GM12865 (cell line): ENCODE results near the gene ACOT12.

Experiments
- DNase-seq: peaks from one replicate; pipeline ENCODE4 v3.0.0; 2010; ENCODE audit warnings: low read depth
- H3K4me3 ChIP-seq: 2 replicates; pipeline ENCODE4 v1.5.1; 2011; ENCODE audit warnings: mild to moderate bottlenecking, low read depth, low read length, control low read depth
- CTCF ChIP-seq: IDR thresholded peaks from 2 replicates; pipeline ENCODE4 v1.5.1; 2011; ENCODE audit warnings: low read length, control low read depth, low read depth, inconsistent platforms; ENCODE audit not compliant: insufficient read depth; ENCODE audit errors: missing control alignments

The ACOT12 gene

GRCh38 chr5:81389025-81389424 is 4.9 kb downstream of the ACOT12 start:
- H3K4me3 ChIP-seq = no peak overlapping the region
- TF ChIP-seq CTCF = no peak
- DNase-seq = no peak

- DNase-seq = no peak
- no peak overlapping the region for H3K4me3 ChIP-seq
- no peak for TF ChIP-seq CTCF
Measured at GRCh38 chr5:81388169-81388568, 5.8 kb downstream of the ACOT12 start.

- DNase-seq = no peak
- no peak for TF ChIP-seq CTCF
- H3K4me3 ChIP-seq = no peak overlapping the region
Measured at GRCh38 chr5:81383867-81384266, 10.1 kb downstream of the ACOT12 start.

GRCh38 chr5:81371354-81371876 is 22.5 kb downstream of the ACOT12 start:
- DNase-seq = no peak
- no peak for TF ChIP-seq CTCF
- no peak overlapping the region for H3K4me3 ChIP-seq

GRCh38 chr5:81370912-81371311 is 23.0 kb downstream of the ACOT12 start:
- no peak overlapping the region for H3K4me3 ChIP-seq
- TF ChIP-seq CTCF = no peak
- no peak for DNase-seq

- no peak overlapping the region for H3K4me3 ChIP-seq
- no peak for TF ChIP-seq CTCF
- DNase-seq = no peak
Measured at GRCh38 chr5:81365541-81365940, 28.4 kb downstream of the ACOT12 start.

- no peak for TF ChIP-seq CTCF
- DNase-seq = no peak
- no peak overlapping the region for H3K4me3 ChIP-seq
Measured at GRCh38 chr5:81363093-81363871, 30.7 kb downstream of the ACOT12 start.
